Activated T-helper 1 cell treated with anti-CD3 and anti-CD28 coated beads, Interleukin-2, amount 50 U/mL, for 16 hours (primary cell): ENCODE measurements around the gene PBX3.

Experiments
- DNase-seq, 2 donors: peaks; one replicate each; pipeline ENCODE4 v3.0.0-alpha.2; 2020; ENCODE audit warnings: low read depth in 1 of 2, low spot score in 1 of 2

Gene PBX3

DNA sequence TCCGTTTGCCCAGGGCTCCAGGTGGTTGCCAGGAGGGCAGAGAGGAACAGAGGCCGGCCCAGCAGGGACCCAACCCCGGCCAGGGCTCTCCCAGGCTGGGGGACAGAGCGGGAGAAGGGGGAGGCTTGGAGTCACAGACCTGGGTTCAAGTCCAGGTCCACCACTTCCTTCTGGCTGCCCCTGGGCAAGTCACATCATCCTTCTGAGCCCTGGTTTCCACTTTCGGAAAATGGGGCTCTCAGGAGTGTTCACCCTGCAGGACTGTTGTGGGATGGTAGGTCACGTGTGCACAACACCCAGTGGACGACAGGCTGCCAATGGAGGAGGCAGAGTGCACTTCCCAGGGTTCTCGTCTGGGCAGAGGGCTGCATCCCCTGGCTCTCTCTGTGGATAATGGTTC is 245.4 kb downstream of the PBX3 start:
- DNase-seq, result no peak

DNA sequence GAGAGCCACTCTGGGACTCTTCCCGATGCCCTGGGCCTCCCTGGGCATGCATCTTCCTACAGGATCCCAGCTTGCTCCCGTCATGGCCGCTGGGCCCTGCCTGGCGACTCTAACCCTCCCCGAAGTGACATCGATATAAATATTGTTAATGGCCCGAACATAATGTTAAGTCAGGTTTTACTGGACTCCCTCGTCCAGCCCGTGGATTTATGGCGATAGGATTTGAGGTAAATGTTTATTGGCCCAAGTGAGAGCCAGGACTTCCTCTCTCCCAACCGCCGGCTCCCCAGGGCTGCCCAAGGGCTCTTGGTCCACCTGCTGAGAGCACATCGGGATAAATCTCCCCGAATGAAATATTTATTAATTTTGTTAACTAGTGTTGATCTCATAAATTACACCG is 246.3 kb downstream of the PBX3 start:
- no peak for DNase-seq

- DNase-seq, result no peak
Observed at GRCh38 chr9:125994066-125994943, 247.1 kb downstream of the PBX3 start.

DNA sequence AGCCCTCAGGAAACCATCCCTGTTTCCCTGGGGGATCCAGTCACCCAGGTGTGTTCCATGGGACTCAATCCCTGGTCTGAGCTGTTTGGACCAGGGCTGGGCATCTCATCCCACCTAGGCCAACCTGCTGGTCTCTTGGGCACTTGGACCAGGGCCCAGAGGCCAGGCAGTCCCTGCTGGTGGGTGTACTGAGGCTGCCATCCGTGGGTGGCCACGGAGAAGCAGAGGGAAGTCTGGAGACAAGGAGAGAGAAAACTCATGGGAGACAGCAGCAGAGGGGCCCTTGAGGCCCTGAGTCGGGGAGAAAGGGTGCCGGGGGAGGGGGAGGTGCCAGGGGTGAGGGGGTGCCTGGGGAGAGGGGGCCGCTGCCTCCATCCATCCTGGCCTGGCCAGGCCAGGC is 247.8 kb downstream of the PBX3 start:
- DNase-seq, result no peak

DNA sequence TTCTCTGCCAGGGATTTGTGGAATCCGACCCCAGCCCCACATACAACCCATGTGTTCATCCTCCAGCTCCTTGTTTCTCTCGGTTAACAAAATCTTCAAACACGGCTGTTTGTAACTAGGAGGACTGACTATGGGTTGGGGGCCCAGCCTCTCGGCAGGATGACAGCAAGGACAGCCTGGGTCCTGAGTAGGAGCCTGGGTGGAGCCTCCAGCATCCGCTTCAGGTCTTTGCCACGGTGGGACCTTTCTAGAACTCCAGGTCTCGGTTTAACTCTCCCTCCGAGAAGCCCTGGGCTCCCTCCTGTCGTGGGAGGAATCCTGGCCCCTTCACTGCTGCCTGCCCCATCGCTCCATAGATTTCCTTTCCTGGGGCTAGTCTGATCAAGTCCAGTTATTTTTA is 248.5 kb downstream of the PBX3 start:
- no peak for DNase-seq

DNA sequence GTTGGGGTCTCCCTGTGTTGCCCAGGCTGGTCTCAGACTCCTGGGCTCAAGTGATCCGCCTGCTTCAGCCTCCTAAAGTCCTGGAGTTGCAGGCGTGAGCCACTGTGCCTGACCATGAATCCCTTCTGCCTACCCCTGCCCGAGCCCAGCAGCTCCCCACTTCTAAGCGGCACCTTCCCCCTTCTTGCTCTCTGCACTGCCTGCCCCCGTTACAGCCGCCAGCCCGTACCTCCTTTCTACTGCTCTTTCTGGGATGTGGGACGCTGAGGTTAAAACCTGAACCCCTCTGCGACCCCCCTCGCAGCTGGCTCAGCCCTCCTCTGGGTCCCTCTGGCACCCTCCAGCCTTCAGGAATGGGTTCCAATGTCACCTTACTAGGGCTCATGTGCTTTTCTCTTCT is 249.6 kb downstream of the PBX3 start:
- no peak for DNase-seq

DNA sequence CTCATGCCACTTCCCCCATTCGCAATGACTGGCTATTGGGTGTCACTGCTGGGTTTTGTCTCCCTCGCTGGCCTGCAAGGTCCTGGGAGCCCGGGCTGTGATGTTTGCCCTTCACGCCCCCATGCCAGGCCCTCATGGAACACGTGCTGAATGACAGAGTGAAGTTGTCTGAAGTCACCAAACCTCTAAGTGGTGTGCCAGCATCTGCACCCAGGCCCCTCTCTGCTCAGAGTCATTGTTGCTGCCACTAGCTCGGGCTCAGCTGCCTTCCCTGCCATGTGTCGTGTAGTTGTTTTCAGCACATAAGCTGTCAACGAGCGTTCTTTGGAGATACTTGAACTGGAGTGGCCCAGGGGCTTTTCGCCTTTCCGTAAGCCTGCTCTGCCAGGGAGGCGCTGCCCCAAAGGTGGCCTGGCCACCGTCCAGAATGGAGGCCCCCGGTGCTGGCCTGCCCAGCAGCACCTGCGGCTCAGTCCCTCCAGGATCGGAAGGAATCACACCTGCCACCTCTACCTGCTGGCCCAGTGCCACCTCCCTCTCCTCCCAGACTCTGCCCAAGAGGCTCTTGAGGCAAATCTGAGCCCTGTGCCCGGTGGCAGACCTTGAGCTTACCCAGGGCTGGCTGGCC is 250.1 kb downstream of the PBX3 start:
- DNase-seq, result no peak

GRCh38 chr9:125998837-125999503 is 251.8 kb downstream of the PBX3 start:
- no peak for DNase-seq

- DNase-seq, result no peak
Observed at GRCh38 chr9:125999504-125999881, 252.3 kb downstream of the PBX3 start.

DNA sequence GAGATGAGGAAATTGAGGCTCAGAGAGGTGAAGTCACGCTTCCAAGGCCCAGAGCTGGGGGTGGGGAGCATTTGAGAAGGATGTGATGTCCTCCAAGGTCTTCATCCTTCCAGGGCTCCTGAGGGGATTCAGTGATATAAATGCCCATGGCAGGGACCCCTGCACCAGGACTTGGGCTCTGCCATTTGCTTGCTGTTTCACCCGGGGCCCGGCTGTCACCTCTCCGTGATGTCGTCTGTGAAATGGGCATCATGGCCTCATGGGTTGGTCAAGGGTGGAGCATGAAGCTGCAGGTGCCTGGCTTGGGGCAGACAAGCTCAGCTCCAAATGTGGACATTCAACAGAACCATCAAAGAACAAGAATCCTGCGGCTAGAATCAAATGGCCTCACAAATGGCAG is 253.1 kb downstream of the PBX3 start:
- no peak for DNase-seq

GRCh38 chr9:126000731-126001580 is 253.8 kb downstream of the PBX3 start:
- DNase-seq, result no peak

- no peak for DNase-seq
Observed at GRCh38 chr9:126001581-126002225, 254.5 kb downstream of the PBX3 start.

- no peak for DNase-seq
Observed at GRCh38 chr9:126002476-126003350, 255.5 kb downstream of the PBX3 start.

DNA sequence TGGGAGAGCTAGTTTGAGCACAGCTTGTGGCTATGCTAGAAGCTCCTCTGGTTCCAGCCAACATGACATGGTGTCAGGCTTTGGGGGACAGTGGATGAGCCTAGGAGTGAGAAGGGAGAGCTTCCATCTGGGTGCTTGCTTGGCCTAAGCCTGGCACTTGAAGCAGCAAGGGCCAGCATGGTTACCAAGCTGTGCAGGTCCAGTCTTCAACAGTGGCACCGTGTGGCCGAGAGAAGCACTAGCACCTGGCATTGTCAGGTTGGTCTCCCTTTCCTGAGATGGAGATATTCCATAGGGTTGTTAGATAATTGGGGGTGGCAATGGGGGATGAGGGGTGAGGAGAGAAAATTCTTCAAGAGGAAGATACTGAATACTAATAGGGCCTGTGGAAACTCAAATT is 261.9 kb downstream of the PBX3 start:
- no peak for DNase-seq

DNA sequence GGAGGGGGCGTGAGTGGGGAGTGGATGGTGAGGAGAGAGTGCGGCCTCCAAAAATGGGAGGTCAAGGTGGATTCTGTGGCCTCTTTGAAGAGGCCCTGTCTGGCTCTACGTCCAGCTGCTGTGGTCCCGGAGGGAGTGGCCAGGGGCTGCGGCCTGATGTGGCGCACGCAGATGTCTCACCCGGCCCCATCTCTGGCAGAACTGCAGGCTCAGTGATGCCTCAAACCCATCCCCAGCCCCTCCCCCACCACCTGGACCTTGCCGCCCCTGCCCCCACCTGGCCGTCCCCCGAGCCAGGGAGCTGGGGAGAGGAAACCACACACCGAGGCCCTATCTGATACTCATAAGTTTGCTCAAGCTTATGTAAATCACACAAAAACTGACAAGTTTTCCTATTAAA is 267.6 kb downstream of the PBX3 start:
- no peak for DNase-seq

- no peak for DNase-seq
Observed at GRCh38 chr9:126015424-126015823, 268.3 kb downstream of the PBX3 start.

DNA sequence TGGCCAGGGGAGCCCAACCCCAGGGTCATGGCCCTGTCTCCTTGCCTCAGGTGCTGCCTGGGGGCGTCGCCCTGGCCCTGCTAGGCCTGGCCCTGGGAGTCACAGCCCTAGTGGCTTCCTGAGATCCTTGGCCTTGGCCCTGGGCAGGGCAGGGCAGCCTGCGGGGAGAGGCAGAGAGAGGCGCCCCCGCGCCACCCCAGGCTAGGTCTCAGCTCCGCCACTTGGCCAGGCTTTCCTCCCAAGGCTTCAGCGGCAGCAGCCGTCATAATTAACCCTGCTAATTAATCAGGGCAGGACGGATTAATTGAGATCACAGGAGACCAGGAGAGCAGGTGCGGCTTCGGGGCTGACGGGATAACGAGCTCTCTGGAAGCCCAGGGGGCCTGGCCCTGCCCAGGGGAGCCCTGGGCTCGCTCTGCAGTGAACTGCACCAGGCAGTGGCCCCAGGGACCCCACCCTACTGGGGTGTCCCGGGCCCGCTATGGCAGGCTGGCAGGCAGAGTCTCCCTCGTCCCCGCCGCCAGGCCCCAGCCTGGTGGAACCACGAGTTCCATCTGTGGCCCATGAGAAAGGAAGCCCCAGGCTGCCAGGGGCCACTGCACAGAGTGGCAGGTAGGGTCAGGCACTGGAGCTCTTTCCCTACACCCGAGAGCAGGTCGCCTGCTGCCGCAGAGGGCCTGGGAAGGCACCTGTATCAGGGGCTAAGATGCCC is 269.6 kb downstream of the PBX3 start:
- no peak for DNase-seq
